Measurements from ENCODE around the gene MAB21L3.
"Not testable (repeated sequence)": the region's sequence is repeated elsewhere in the genome, so short reads cannot be mapped to it uniquely, and the experiment has no call there.

MAB21L3 gene

DNA sequence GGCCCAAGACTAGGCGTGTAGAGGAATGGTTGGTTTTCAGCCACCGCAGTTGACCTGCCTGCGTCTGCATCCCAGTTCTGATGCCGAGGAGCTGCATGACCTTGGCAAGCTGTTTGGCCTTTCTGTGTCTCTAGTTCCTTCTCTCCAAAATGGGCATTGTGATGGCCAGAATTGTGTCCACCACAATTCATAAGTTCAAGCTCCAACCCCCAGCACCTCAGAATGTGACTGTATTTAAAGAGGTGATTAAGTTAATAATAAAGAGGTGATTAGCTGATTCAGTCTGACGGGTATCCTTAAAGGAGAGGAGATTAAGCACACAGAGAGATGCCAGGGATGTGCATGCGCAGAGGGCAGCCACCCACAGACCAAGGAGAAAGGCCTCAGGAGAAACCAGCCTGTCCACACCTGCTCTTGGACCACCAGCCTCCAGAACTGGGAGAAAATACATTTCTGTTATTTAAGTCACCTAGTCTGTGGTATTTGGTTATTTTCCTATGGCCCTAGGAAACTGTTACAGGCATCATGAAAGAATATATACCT lies 28.5 kb downstream of the MAB21L3 start:
- DNase-seq: no peak

DNA sequence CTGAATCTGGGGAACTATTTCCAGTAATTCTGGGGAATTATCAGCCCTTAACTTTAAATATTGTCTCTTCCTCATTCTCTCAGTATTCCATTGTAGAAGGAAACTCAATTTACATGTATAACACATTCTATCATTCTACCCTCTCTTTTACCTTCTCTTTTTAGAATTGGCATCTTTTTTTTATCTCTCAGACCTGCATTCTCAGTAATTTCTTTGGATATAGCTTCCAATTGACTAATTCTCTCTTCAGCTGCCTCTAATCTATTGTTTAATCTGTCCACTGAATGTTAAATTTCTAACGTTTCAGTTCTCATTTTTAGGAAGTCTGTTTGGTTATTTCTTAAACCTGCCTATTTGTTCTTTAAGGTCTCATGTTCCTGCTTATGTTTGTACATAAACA lies 33.0 kb downstream of the MAB21L3 start:
- DNase-seq: no peak

DNA sequence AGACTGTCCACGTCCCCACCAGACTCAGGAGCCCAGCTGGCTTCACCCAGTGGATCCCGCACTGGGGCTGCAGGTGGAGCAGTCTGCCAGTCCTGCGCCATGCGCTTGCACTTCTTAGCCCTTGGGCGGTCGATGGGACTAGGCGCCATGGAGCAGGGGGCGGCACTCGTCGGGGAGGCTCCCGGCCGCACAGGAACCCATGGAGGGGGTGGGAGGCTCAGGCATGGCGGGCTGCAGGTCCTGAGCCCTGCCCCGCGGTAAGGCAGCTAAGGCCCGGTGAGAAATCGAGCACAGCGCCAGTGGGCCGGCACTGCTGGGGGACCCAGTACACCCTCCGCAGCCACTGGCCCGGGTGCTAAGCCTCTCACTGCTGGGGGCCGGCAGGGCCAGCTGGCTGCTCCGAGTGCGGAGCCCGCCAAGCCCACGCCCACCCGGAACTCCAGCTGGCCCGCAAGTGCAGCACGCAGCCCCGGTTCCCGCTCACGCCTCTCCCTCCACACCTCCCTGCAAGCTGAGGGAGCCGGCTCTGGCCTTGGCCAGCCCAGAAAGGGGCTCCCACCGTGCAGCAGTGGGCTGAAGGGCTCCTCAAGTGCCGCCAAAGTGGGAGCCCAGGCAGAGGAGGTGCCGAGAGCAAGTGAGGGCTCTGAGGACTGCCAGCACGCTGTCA lies 35.4 kb downstream of the MAB21L3 start:
- not testable (repeated sequence) for DNase-seq

DNA sequence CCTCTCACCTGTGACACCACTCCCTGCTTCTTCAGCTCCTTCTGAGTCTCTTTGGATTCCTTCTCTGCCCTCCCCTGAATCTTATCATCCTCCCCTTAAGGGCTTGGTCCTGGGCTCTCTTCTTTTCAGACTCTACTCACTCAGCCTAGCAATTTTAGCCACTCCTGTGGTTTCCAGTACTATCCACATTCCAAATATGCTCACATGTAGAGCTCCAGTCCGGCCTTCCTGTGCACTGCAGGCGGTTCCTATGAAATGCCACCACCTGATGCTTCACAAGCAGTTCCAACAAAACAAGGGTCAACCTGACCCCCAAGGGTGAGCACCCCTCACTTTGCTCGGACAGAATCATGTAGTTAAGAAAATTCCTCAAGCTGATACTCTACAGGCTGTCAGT lies 35.9 kb downstream of the MAB21L3 start:
- no peak for DNase-seq

DNA sequence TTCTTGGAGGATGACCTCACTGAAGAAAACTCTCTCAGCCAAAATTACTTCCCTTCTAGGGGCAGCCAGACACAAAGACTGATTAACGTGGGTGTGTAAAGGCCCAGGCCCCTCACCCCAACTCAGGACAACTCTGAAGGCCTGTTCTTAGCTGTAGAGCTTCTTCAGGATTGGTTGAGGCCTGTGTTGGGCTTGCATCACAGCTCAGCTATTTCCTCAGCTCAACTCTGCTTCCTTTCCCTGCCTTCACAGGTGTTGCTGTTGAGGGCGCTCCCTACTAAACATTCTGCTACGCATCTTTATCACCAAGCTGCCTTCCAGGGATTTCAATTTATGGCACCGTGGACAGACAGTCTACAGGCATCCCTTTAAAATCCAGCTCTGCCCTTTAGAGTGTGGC lies 36.8 kb downstream of the MAB21L3 start:
- no peak for DNase-seq

DNA sequence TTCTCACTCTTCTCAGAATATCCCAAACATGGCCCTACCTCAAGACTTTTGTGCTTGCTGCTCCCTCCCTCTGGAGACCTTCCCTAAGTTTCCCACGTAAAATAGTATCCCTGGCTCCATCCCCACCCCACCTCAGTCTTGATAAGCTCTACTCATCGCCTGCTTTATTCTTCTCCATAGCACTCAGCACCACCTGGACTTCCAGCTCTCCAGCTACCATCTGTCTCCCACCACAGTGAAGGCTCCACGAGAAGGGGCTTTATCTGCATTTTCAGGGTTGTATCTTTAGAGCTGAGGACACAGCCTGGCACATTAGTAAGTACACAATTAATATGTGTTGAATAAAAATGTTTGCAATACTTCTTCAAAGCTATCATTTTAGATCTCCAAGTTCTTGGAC lies 37.8 kb downstream of the MAB21L3 start:
- no peak for DNase-seq

DNA sequence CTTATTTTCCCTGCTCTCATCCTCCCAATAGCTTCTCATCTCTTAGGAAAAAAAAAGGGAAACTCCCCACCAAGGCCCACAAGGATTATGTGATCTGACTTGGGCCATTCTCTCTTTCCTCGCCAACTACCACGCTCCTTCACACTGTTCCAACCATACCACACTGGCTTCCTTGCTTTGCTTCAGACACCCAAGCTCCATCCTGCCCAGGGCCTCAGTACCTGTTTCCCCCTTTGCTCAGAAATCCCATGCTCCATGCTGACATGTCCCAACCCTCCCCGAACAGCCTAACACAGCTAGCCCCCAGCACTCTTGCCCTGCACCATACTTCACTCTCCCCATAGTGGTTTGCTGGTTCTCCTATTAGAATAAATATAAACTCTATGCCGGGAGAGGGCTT lies 39.2 kb downstream of the MAB21L3 start:
- DNase-seq: no peak

DNA sequence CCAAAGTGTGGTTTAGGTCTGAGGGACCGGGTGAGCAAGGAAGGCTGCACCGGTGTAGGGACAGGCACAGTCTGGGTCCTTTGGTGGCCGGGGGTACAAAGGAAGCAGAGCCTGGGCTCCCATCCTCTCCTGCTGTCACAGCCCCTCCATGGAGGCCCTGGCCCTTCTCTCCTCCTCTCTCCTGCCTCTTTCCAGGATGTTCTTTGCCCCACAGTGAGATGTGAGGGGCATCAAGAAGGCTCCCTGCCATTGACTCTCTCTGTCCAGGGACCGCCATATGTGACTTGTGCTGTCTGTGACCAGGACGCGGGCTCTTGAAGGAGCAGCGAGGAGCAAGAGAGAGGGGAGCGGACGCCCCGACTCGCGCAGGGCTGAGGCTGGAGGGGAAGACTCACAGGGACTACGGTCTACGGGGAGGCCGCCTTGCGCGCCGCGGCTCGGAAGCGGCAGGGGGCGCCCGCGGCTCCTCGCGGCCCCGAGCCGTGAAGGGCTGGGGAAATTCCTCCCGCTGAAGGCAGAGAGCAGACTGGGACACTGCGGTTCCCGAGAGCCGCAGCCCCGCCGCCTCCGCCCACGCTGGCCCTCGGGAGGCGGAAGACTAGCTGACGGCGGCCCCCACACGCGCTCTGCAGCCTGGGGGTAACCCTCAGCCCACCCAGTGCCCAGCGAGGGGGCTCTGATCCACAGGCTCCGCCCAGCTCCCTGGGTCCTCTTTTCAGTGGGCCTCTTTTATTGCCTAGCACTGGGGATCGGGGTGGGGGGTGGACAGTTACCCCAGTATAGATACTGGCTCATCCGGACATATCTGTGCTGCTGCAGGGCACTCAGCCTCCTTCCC lies 40.8 kb downstream of the MAB21L3 start:
- peak; percentile 82 for DNase-seq

DNA sequence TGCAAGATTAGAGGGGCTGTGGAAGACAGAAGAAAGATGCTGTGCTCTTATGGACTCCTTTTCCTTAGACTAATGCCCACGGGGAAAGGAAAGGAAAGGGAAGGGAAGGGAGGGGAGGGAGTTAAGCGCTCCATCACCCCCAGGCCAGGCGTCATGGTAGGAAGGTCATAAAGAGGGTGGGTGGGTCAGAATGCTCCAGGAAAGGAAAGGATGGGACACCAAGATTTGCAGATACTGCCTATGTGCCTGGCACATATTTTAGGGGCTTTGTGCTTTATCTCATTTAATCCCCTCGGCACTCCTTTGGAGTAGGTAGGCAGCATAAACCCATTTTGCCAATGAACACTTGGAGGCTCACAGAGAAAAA lies 41.4 kb downstream of the MAB21L3 start:
- no peak for DNase-seq

DNA sequence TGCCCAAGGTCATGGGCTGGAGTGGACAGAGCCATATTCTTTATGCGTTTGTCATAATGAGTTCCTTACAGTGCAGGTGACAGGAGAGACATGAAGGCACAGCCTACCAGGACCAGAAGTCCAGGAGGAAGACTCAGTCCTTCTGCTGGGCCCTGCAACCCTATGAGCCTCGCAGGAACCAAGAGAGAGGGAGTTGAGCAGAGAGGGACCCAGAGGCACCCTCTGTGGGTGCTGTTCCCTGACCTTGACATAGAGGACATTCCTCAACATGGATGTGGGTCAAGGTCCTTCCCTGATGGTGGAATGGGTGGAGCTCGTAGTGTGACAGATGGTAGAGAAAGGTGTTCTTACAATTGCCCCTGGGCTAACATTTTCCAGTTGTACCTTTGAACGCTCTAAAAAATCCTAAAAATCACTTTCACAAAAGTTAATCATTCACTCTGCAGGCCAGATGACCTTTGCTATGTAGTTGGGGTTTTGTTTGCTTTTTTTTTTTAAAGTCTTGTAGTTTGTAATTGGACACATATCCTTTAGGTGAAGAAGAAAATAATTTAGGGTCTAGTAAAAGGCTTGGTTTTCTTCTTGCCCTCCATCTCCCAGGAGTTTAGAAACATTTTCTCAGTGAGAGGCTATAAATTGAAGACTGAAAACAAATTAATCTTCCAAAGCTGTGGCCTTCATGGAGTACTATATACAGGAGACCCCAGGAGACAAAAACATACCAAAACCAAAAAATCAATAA lies 41.9 kb downstream of the MAB21L3 start:
- DNase-seq: no peak

DNA sequence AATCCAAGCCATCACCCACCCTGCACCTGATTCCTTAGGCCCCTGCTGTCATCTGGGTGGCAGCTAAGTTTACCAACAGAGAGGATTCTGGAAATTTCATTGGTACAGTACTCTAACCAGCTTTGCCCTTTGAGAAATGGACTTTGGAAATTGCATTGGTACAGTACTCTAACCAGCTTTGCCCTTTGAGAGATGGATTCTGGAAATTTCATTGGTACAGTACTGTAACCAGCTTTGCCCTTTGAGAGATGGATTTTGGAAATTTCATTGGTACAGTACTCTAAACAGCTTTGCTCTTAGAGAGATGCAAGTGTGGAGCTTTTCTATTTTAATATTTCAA lies 42.5 kb downstream of the MAB21L3 start:
- DNase-seq: no peak

DNA sequence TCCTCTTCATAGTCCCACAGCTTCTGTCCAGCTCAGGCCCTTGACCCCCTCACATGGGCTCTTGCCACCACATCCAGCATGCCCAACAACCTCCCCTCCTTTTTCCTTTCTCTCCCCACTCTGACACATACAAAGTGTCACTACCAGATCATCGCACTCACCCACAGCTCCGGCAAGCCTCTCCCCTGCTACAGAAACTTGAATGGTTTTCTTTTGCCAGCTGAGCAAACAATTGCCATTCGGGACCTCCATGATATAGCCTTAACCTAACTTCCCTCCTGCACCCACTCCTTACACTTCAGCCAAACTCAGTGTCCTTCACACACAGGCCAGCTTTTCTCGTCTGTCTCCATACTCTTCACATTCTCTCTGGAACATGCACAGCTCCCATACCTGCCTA lies 43.3 kb downstream of the MAB21L3 start:
- DNase-seq: no peak

DNA sequence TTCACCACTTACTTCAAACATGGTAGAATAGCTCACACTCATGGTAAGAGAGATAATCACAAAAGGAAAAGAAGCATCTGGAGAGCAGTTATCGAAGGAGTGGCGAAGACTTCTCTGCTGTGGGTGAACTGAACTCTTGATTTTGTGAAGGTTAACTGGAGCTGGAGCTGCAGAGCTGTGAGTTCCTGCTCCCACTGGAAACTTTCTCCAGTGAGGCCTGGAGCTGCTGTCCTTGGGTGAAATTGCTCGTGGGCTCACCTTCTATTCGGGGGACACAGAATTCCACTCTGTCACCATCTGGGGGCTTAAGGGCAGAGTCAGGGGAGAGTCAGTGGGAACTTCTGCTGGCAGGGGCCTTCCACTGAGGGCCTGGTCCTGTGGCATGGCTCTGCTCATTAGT lies 45.9 kb downstream of the MAB21L3 start:
- no peak for DNase-seq

DNA sequence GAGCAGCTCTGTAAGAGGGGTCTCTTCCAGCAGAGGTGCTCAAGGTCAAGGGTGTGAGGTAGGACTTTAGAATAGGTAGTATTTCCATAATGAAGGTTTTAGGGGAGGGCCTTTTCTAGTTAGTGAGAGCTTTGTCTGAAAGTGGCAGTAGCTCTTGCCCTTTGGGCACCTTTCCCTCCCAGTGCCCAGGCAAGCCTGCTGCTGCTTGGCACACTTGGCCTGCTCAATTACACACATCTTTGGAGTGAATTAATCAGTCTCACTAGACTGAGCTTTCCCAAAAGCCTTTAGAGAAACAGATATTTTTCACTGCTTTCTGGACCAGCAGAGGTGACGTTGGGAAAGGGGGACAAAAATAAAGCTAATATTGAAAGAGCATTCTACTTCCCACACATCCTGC lies 48.0 kb downstream of the MAB21L3 start:
- no peak for DNase-seq

DNA sequence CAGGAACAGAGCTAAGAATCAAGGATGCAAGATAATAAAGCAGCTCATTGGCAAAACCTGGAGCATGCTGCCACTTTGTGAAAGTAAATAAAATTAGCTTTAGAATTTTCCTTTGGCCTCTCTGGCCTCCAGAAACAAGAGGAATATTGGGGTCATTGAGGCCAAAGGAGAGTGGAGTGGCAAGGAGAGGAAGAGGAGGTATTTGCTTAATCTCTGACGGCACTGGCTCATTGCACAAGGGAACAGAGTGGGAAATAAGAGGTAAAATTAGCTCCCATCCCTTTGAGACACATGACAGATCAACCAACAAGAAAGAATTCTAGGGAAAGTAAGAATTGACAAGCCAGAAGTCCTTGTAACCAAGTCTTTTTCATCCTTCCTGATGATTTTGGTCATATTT lies 48.4 kb downstream of the MAB21L3 start:
- no peak for DNase-seq

DNA sequence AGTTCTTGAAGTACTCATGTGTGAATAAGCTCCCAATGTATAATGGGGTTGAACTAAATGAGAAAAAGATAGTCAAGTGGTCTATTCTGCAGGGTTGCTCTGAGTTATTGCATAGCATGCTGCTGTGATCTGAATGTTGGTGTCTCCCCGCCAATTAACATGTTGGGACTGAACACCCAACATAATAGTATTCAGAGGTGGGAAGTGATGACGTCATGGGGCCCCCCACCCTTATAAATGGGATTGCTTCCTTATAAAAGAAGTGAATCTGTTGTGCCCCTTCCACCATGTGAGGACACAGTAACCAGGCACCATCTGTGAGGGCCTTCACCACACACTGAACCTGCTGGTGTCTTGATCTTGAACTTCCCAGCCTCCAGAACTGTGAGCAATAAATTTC lies 50.2 kb downstream of the MAB21L3 start:
- DNase-seq: no peak

DNA sequence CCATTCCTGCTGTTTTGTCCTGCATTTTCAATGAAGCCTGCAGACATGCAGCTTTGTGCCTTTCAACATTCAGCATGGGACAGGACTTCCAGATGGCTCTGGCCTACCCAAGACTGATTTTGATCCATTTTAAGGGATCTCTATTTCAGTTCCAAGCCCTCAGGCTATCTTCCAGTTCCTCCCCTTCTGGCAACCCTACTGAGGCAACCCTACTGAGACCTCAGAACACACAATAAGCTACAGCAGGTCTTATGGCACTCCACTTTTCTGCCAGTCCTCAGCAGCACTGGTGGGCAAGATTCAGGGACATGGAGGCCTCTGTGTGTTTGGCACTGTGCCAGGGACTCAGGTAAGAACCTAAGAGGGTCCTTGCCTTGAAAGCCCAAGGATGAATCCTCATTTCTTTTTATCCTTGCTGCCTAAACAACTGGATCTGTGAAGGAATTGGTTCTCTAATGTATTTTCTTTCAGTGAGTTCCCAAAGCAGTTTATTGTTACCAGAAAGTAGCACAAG lies 50.7 kb downstream of the MAB21L3 start:
- DNase-seq: no peak

DNA sequence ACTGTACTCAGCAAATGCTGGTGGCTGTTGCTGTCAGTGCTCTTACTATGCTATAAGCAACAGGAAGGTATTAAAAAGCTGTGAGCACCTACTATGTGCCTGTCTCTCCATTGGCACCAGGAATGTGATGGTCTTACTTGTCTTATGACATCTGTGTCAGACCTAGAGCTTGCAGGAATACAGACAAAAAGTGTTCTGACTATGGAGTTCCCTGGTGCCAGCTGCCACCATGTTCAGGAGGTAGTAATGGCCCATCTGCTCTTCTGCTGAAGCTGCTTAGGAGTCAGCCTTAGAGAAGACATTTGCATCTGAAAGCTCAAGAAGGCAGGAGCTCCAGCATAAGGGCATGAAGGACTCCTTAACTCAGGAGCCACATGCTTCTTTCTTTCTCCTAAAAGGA lies 52.3 kb downstream of the MAB21L3 start:
- no peak for DNase-seq

DNA sequence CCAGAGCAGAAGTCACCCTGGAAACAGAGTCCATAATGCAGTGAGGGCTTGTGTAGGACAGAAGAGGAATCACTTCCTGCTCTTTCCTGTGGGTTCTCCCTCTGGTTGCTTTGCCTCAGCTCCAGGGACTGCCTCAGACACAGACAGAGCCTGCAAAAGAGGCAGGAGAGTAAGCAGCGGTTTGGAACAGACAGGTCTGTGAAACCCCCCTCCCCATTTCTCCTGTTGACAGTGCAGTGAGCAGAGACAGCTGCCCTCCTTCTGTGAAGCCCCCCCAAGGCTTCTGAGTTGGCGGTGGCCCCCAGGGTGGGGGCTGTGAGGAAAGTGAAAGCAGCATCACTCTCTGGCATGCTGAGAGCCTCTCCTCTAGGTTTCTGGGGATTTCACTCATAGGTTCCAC lies 53.0 kb downstream of the MAB21L3 start:
- no peak for DNase-seq

DNA sequence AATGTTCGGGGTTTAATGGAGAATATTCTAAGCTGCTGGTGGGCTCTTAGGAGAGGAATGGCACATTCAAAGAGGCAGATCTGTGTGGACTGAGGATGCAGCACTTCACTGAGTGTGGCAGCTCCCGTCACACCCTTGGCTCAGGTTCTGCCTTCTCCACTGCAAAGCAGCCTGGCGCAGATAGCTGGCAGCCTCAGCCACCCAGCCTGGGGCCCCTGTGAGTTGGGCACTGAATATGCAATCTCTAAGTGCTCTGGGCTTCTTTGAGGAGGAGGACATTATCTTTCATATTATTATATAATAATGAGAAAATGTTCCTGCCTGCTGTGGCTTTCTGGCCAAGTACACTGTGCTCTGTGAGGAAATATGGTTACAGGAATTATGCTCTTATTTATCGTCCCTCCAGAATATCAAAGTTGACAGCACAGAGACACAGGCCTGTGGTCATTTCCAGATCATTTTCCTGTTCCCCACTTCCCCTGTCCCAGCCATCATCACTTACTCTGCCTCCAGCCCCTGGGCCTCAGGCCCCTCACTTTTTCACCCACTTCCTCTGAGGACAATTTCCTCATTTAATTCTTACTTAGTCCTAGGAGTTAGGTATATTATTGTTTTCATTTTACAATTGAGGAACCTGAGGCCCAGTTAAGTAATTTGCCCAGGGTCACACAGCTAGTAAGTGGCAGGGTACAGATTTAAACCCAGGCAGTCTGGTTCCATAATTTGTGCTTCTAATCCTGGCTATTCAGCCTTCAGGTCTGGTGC lies 53.6 kb downstream of the MAB21L3 start:
- DNase-seq: no peak

DNA sequence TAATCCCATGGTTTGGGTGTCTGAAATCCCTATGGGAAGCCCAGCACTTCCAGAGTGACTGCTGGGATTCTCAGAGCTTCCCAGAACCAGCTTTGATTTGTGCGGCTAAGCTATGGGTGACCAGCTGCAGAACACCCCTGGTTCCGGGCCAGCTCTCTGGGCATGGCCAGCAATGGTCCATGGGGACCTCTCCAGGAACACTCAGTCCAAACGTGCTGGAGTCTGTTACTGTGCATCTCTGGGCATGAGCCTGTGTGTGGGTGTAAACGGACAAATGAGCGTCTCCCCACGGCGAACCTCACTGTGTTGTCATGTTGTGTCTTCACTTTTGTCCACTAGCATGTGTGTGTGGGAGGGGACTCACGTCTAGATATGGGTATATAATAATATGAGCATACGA lies 54.4 kb downstream of the MAB21L3 start:
- DNase-seq: no peak

DNA sequence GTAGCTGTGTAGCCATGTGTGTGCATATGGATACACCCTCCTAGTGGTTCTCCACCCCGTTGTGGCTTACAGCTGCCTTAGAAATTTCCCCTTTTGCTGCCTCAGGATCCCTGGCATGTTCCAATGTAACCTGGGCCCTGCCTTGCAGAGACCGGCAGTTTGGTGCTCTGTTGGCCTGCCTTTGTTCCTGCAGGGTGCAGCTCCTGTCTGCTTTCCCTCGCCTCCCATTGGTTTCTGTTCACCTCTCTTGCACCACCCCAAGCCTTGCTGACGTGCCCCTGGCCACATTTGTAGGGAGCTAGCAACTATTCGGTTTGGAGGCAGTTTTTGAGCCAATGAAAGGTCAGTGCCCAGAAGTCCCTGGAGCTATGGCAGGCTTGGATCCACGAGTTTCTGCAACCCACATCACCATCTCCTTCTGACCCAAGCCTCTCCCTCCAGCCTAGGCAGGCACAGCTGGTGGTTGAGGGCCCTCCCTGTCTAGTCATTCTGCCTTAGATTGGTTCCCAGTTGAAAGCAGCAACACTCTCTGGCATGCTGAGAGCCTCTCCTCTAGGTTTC lies 54.9 kb downstream of the MAB21L3 start:
- no peak for DNase-seq

DNA sequence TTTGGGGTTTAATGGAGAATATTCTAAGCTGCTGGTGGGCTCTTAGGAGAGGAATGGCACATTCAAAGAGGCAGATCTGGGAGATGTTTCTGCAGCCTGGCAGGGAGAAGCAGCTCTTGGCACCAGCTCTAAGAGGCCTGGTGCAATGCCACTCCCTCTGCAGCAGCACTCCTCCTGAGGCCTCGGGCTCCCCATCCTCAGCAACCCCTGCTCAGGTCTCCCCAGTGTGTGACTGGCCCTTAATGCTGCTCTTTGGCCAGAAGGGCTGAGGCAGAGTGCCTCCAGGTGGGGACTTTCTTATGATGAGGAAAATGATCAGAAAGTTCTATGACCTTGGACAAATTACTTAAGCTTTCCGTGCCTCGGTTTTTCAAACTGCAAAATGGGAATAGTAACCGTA lies 55.5 kb downstream of the MAB21L3 start:
- no peak for DNase-seq
